ENCODE results near the gene RAB22A. TPM values are rescaled to one million over a fixed set of nuclear protein-coding genes. Genes with fewer than 3 reads are reported as not detected.

Gene RAB22A
- total RNA-seq, 1 donor from 2014 or later, result 17.6 TPM

DNA sequence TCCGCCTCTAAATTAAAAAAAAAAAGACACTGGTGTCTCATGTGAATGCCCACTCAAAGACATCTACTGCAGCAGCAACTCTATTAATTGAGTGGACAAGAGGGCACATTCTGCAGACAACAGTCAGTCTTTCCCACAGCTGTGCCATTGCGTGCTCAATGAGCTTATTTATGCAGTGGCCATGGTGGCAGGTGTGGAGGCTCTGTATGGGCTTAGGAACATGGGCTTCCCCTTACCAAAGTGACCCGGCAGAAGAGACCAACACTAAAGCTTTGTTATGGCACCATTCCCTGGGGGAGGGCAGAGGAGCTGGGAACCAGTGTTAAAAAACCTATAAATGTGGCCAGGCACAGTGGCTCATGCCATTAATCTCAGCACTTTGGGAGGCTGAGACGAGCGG is 75.3 kb downstream of the RAB22A start:
- DNase-seq (ENCODE audit: low read depth) (no peak), FAIRE-seq (no peak)
- Histone ChIP-seq H3K36me3 (ENCODE audit: control insufficient read depth, insufficient read depth, low read length) (no peaks in the 10 kb centered on the region), H3K27me3 (ENCODE audit: control insufficient read depth, insufficient read depth, low read length) (no peaks in the 10 kb centered on the region), H3K4me3 (ENCODE audit: low read depth, low read length) (no peak overlapping the region)
- TF ChIP-seq, protein P1, sequence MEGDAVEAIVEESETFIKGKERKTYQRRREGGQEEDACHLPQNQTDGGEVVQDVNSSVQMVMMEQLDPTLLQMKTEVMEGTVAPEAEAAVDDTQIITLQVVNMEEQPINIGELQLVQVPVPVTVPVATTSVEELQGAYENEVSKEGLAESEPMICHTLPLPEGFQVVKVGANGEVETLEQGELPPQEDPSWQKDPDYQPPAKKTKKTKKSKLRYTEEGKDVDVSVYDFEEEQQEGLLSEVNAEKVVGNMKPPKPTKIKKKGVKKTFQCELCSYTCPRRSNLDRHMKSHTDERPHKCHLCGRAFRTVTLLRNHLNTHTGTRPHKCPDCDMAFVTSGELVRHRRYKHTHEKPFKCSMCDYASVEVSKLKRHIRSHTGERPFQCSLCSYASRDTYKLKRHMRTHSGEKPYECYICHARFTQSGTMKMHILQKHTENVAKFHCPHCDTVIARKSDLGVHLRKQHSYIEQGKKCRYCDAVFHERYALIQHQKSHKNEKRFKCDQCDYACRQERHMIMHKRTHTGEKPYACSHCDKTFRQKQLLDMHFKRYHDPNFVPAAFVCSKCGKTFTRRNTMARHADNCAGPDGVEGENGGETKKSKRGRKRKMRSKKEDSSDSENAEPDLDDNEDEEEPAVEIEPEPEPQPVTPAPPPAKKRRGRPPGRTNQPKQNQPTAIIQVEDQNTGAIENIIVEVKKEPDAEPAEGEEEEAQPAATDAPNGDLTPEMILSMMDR (IDR thresholded peaks at IDR 0.05; ENCODE audit: insufficient read depth, low read length, severe bottlenecking), result no peak

DNA sequence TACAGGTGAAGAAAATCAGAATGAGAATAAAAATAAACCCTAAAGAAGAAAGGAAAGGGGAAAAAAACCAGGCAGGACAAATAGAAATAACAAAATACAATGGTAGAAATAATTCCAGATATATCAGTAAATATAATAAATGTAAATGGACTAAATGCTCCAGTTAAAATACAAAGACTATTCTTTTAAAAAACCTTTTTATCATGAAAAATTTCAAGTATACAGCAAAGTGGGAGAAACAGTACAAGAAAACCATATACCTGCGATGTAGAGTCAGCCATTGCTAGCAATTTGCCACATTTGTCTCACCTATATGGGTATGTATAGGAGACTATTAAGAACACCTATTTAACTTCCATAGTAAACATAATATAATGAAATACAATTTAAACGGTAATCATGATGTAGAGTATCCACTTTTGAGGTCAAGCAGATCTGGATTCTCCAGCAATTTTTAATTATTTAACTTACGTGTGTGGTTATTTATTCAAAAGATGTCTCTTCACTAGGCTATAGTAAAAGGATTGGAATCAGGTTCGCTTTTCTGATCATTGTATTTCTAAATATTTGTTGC is 78.6 kb downstream of the RAB22A start:
- Histone ChIP-seq H3K36me3 (ENCODE audit: control insufficient read depth, insufficient read depth, low read length) (no peaks in the 10 kb centered on the region), H3K27me3 (ENCODE audit: control insufficient read depth, insufficient read depth, low read length) (no peaks in the 10 kb centered on the region), H3K4me3 (ENCODE audit: low read depth, low read length) (no peak overlapping the region)
- FAIRE-seq (no peak), DNase-seq (ENCODE audit: low read depth) (no peak)
- TF ChIP-seq, protein P1 (IDR thresholded peaks at IDR 0.05; ENCODE audit: insufficient read depth, low read length, severe bottlenecking), result no peak

DNA sequence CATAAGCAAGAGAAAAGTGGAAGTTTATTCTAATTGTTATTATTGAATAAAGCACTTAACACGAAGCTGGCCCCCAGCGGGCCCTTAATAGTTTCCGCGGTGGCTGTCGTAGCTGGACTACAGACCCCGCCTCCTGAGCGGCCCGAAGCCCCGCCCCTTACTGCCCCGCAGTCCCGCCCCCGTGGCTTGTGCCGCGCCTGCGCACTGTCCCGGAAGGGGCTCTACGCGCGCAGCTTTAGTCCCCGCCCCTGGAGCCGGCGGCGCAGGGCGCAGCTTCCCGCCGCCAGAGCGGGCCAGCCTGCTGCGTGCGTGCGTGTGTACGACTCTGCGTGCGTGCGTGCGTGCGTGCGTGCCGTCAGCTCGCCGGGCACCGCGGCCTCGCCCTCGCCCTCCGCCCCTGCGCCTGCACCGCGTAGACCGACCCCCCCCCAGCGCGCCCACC is 79.4 kb downstream of the RAB22A start, which contains the start of gene VAPB:
Gene VAPB (plus strand): TSS at position 348 of the 442 bp plus-strand sequence. CDS start 231 bp downstream, outside the sequence.
- no peak for FAIRE-seq
- no peaks in the 10 kb centered on the region for H3K36me3 ChIP-seq (ENCODE audit: control insufficient read depth, insufficient read depth, low read length)
- TF ChIP-seq, protein P1 (IDR thresholded peaks at IDR 0.05; ENCODE audit: insufficient read depth, low read length, severe bottlenecking), result no peak

DNA sequence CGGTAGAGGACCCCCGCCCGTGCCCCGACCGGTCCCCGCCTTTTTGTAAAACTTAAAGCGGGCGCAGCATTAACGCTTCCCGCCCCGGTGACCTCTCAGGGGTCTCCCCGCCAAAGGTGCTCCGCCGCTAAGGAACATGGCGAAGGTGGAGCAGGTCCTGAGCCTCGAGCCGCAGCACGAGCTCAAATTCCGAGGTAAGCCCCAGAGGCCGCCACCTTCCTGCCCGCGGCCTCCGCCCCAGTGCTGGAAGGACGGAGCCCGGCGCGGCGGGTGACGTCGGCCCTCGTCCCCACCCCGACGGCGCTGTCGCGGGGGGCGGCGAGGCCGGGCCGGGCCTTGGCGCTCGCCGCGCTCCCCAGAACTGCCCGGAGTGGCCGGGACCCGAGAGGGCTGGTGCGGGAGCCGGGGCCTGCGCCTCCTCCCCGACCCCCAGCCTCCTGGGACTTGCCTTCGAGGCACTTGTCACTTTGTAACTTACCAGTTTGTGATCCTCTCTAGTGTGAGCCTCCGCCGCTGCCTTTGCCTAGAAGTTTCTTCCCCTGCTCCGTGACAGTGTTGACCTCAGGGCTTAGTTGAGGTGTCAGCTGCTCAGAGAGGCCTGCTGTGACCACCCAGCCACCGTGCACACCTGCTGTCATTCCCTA is 79.9 kb downstream of the RAB22A start:
- Histone ChIP-seq H3K36me3 (ENCODE audit: control insufficient read depth, insufficient read depth, low read length) (no peaks in the 10 kb centered on the region), H3K27me3 (ENCODE audit: control insufficient read depth, insufficient read depth, low read length) (no peaks in the 10 kb centered on the region), H3K4me3 (ENCODE audit: low read depth, low read length) (peak overlapping the region; percentile 90)
- FAIRE-seq, result no peak
- TF ChIP-seq, protein P1 (IDR thresholded peaks at IDR 0.05; ENCODE audit: insufficient read depth, low read length, severe bottlenecking), result no peak
- DNase-seq (ENCODE audit: low read depth), result no peak

More for the DNA sequence above, 79.4 kb downstream of the RAB22A start, which contains the start of gene VAPB:
- Histone ChIP-seq H3K27me3 (ENCODE audit: control insufficient read depth, insufficient read depth, low read length) (no peaks in the 10 kb centered on the region), H3K4me3 (ENCODE audit: low read depth, low read length) (peak within 1 kb of the TSS; percentile 90)
- peak; percentile 84 for DNase-seq (ENCODE audit: low read depth)

DNA sequence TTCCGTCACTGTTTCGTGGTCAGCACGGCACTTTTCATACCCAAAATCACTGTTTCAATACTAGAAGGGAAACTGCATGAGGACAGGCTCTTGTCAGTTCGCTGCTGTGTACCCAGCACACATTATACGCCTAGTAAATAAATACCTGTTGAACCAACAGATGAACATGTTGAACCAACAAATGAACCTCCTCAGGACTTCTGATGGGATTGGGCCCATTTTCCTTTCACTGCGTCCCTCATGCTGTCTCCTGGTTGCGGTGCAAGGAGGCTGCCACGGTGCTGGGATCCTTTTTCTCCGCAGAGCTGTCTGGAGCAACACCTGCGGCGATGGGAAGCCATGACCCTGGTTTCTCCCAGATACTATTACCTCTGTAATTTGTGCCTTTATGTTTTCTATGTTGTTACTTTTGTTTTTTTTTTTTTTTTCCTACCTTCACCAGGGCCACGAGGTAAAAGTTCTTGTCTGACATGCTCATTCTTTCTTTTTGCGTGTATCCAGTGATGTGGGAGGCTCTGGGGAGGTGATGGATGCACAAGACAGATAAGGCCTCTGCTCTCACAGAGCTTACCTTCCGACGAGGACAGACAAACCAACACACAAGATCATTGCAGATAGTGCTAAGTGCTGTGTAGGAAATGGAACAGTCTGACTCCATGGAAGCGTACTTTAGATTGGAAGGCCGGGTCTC is 80.6 kb downstream of the RAB22A start:
- no peak for FAIRE-seq
- DNase-seq (ENCODE audit: low read depth), result no peak
- H3K27me3 ChIP-seq (ENCODE audit: control insufficient read depth, insufficient read depth, low read length), result no peaks in the 10 kb centered on the region
- no peaks in the 10 kb centered on the region for H3K36me3 ChIP-seq (ENCODE audit: control insufficient read depth, insufficient read depth, low read length)
- H3K4me3 ChIP-seq (ENCODE audit: low read depth, low read length), result peak overlapping the region; percentile 90
- TF ChIP-seq, protein P1 (IDR thresholded peaks at IDR 0.05; ENCODE audit: insufficient read depth, low read length, severe bottlenecking), result no peak

Data from bronchial epithelial cell (primary cell).